T-helper 2 cell (primary cell): ENCODE measurements around the gene GPR55.

Source experiments
- DNase-seq, 5 experiments: peaks; one replicate each; pipeline versions ENCODE4 v3.0.0 to v3.0.0-alpha.2; 2012 to 2022

Gene GPR55

GRCh38 chr2:230934231-230935129 is 9.4 kb upstream of the GPR55 start:
- no peak for DNase-seq

DNA sequence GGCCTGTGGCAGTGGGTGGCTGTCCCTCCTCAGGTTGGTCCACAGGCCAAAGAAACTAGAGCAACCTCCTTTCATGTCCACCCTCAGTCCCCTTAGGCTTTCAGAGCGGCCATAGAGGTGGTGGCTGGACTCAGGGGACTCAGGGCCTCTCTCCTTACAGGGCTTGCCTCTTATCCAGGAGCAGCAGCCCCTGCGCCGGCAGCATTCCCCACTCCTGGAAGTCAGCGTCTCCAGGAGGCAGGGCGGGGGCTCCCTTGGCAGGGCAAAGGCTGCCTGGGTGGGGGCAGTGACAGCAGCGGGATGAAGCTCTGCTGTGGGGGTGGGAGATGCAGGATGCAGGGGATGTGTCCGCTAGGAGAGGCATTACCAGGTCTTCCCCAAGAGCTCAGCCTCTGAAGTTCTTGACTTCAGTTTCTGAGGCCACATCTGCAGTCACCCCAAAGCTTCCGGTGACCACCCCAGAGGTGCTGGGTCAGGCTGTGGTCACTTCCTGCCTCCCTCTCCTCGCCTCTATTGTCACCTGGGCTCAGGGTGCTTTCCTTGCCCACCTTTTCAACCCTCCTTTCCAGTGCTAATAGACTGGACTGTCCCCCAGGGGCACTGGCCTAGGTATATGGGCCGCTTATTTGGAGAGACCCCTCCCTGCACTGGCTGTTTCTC is 8.6 kb upstream of the GPR55 start:
- DNase-seq = no peak

DNA sequence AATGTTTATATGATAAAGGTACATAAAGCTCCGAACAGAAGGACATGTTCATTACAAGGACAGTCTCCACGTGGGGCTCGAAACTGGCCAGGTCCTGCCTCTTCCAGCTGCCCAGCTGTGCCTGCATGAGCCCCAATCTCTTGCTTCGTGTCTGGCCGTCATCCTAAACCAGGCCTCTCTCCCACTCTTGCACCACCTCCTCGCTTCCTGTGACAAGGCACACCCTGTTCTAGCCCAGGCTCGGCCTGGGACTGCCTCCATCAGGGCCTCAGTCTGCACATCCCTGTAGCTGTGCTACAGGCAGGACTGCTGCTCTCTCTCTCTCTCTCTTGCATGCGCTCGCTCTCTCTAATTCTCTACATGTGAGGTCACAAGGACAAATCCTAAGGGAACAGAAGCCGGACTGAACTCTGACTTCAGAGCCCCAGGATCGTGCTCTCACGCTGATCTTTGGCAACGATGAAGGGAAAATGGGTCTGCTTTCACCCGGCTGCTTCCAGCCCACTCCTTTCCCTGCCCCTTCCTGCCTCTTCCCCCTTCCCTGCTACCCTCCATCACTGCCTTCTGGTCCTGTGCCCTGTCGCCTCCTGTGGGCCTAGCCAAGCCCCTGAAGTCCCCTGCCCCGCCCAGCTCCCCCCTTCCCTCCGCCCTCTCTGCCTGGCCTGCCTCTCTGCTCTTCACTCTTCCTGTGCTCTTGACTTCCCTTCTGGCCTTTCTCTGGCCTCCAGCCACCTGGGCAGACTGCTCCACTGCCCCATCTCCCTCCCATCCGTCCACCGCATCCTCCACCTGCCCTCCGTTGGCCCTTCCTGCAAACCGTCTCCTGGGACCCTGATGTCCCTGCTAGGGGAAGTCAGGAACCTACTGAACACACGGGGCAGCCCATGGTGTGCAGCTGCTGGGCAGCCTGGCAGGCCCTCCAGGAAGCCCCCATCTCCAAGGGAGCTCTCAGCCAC is 7.8 kb upstream of the GPR55 start:
- no peak for DNase-seq

DNA sequence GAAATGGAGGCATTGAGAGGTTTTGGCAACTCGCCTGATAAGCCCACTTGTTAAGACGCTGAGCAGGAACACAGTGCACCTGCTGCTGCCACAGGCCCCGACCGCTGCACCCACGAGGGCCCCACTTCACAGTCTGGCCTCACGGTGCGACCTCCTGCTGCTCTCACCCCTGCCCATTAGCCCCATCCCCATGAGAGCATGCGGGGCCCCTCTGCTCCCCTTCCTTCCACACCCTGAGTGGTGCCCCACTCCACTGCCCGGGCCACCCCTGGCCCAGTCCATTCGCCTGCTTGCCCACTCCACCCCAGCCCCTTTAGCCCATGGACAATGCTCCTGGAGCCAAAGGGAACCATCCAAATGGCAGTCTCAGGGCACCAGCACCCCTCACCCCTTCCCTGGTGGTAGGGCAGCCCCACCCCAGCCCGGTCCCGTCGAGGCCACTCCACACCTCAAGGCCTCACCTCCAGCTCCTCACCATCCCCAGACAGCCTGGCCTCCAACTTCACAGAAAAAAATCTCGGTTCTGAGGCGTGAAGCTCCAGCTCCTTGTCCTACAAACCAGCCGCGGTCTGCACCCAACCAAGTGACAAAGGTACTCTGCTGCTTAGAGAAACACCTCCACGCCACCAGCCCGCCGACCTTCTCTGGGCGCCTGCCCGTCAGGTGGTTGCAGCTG is 6.7 kb upstream of the GPR55 start:
- peak in 1 of 5 experiments; percentile 25 for DNase-seq

- no peak for DNase-seq
Measured at GRCh38 chr2:230930928-230931555, 6.0 kb upstream of the GPR55 start.

DNA sequence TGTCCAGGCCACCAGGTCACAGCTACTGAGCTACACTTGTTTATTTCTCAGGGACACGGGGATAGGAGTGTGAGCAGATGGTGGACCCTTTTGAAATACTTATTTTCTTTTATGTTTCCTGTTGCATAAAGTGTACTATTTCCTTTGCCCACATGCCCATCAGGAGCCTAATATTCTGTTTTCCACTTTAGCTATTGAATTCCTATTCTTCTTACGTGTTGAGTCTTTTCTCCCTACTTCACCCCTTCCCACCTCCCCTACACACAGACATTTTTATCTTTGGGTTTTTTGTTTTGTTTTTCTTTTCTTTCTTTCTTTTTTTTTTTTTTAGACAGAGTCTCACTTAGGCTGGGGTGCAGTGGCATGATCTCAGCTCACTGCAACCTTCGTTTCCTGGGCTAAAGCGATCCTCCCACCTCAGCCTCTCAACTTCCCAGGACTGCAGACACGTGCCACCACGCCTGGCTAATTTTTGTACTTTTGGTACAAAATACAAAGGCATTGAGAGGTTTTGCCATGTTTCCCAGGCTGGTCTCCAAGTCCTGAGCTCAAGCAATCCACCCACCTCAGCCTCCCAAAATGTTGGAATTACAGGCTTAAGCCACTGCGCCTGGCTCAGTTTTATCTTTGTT is 5.2 kb upstream of the GPR55 start:
- DNase-seq = no peak

- no peak for DNase-seq
Measured at GRCh38 chr2:230929381-230930148, 4.5 kb upstream of the GPR55 start.

DNA sequence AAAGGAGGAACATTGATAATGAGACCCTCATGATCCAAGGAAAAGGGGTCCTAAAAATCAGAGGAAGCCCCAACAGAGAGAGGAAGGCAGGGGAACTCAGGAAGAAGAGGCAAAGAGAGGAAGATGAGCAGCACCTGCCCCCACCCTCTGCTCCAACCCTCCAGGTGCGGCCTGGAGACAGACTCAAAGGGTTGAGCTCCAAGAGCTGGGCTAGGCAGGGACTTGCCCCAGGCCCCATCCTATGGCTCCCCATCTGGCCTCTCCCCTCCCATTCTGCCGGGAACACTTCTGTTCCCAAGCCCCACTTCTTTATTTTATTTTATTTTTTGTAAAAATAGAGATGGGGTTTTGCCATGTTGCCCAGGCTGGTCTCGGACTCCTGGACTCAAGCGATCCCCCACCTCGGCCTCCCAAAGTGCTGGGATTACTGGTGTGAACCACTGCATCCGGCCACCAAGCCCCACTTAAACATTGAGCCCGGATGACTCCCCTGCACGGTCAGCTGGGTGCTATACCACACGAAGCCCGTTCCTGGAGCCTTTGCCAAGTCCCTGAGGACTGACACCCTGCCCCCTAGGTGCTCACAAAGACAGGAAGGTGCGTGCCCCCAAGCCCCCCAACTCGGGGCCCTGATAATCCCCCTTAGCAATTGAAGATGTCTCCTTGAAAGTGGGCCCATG is 3.8 kb upstream of the GPR55 start:
- DNase-seq = no peak

GRCh38 chr2:230927711-230928341 is 2.8 kb upstream of the GPR55 start:
- DNase-seq = peak in 1 of 5 experiments; percentile 70

DNA sequence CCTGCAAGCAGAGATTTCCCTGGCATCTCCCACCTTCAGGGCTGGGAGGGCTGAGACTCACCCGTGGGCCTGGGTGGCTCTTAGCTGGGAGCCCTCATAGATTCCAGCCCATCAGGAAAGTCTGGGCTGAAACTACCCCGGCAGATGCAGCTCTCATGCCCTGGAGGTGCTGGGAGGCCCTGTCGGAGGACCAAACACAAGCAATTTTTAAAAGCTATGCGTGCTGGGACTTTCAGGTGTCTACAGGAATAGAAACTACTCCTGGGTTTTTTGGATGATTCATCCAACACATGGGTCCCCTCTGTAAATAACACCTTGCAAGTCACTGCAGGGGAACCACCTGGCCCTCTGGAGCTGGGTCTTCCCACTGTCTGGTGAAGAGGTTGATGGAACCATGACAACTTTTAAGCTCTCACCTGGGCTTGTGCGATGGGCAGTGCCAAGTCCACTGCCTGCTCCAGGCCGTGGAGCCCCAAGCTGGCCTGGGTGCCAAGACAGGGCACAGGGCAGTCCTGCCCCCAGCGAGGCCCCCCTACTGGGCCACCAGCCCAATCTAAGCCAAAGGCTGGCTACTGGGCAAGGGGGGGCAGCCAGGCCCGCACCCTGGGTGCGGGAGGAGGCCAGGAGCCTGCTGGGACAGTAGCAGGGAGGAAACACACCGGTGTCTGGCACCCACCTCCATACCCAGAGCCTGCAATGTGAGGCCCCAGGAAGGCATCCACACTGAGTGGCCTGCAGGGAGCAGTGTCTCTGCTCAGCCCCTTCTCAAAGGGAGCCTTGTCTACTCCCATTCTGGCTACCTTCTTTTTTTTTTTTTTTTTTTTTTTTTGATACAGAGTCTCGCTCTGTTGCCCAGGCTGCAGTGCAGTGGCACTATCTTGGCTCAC is 1.1 kb upstream of the GPR55 start:
- peak in 2 of 5 experiments; percentile 40 to 87 for DNase-seq

DNA sequence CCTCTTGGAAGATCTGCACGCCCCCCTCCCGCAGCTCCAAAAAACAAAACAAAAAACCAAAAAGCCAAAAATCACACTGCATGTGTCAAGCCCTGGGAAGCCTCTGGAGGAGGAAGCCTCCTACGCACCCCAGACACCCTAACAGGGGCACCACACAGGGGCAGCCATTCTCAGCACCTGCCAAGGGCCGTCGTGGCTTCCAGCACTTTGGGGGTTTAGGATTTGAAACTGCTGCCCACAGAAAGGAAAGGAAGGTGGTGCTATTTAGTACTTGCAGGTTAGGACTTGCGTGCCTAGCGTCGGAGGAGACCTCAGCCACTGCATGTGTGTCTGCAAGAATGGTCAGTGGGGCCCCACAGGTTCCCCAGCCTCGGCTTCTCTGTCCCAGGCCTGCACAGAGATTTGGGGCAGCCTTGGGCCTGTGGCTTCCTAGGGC is 419 bp upstream of the GPR55 start:
- peak in 1 of 5 experiments; percentile 57 for DNase-seq

DNA sequence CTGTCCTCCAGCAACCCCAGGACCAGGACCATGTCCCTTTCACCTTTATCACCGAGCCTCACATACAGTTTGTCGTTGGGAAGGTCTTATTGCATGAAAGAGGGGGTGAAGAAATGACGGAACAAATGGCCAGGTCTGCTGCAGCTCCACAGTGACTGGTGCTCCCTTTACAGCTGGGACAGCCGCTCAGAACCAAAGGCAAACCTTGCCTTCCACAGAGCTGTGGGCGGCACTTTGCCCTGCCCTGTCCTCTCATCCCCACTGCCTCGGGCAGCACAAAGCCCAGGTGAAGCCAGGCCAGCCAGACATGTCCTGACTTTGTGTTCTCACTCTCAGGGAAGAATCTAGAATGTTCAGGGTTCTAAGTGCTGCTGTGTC is 961 bp downstream of the GPR55 start:
- no peak for DNase-seq

DNA sequence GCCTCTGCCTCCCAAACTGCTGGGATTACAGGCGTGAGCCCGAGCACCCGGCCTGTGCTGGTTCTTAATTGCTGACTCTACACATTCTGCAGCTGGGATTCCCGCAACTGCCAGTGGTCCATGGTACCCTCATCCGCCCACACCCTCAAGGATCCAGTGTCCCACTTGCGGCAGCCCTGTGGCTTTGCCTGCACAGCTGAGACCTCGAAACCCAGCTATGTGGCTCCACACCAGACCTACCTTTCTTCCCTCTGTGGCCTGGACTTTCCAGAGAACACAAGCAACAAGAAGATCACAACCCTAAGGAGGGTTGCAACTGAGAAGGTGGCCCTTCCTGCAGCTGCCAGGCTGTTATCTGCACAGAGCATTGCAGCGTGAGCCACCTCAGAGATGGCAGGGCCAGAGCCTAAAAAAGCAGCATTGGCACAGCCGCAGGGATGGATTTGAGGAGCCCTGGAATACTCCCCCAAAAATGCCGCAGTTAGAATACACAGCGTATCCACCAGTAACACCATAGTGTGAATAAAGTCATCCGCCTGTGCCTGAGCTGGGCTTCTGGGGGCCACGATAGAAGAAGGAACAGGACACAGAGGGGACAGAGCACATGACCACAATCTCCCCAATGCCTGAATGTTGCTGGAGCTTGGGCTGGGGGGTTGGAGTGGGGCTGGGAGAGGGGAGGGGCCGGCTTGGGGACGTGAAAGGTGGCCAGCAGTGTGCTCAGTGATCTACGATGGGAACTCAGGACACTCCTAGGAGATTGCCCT is 1.9 kb downstream of the GPR55 start:
- DNase-seq = peak in 1 of 5 experiments; percentile 68

GRCh38 chr2:230921806-230922595 is 3.0 kb downstream of the GPR55 start:
- DNase-seq = peak in 1 of 5 experiments; percentile 44

DNA sequence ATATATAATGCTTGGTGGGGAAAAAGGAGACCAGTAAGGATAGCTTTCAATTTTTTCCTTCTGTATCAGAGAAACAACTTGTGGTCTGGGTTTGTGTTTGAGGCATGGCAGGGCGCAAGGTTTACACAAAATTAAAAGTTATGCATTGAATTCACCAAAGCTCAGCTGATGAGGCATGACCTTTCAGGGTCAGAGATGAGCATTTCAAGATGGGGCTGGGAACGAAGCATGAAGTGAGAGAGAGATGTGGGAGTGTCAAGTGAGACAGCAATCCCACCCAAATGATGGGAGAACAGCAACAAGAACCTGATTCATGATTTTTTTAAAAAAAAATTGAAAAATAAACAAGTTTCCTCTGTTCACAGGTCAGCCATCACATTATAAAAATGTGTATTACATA is 4.9 kb downstream of the GPR55 start:
- DNase-seq = peak in 1 of 5 experiments; percentile 69

DNA sequence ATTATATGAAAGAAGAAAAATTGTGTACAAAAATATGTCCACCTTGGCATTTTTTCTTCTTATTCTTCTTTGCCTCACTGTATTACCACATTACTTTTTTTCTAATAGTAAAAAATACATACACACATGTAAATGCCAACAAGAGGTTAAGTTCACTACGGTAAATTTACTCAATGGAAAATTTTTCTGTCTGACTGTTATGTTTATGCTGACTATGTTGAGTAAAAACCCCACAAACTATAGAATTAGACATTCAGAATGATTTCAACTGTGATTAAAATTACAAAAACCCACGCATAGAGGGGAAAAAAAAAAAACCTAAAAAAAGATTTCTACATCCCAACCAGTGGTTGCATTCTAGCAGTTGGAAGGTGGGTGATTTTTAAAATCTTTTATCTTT is 5.4 kb downstream of the GPR55 start:
- peak in 1 of 5 experiments; percentile 54 for DNase-seq

DNA sequence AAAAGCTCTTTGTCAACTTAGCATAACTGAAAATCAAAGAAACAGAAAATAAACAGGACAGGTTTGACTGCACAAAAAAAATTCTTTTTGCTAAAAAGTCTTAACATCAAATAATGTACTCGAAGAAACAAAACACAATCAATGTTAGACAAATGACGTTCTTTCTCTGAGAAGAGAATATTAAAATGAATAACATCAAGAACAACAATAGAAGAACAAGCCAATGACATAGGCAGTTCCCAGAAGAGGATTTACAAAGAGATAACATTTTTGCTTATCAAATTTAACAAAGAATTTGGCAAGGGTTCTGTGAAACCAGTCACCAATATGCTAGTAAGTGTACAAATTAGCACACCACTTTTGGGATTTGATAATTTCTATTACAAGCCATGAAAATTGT is 5.8 kb downstream of the GPR55 start:
- DNase-seq = peak in 1 of 5 experiments; percentile 64
